Activated B cell treated with CpG ODN at 0.5 μM for 24 hours (primary cell): ENCODE data around the gene ABHD4. TPM values are rescaled to one million over a fixed set of nuclear protein-coding genes. Genes with fewer than 3 reads are reported as not detected.

Experiments
- ATAC-seq: fragments of 200-7000 bp; cut with Tn5 transposase; one replicate; pipeline ENCODE4 v1.10.0; 2021; ENCODE audit warnings: low read depth, mild to moderate bottlenecking, moderate library complexity
- CTCF ChIA-PET: fragments of 350-600 bp; sonication (Branson Sonifier 250); formaldehyde crosslinking; loops from one replicate; lab custom pipeline; 2021; ENCODE audit warnings: antibody characterized with exemption; lab: Charles Lee
- POLR2A ChIA-PET: fragments of 350-600 bp; sonication (Branson Sonifier 250); formaldehyde crosslinking; loops from one replicate; lab custom pipeline; 2021; ENCODE audit warnings: antibody characterized with exemption; lab: Charles Lee
- DNase-seq: peaks from one replicate; pipeline ENCODE4 v3.0.0; 2022
- H3K27ac Mint-ChIP-seq: one replicate; pipeline ENCODE4 v1.8.0; 2020; ENCODE audit warnings: mixed read lengths
- H3K27me3 Mint-ChIP-seq: one replicate; pipeline ENCODE4 v1.8.0; 2021; ENCODE audit warnings: mixed read lengths
- H3K36me3 Mint-ChIP-seq: one replicate; pipeline ENCODE4 v1.8.0; 2021; ENCODE audit warnings: low read depth, mixed read lengths
- H3K4me1 Mint-ChIP-seq: one replicate; pipeline ENCODE4 v1.8.0; 2021; ENCODE audit warnings: mixed read lengths
- H3K4me3 Mint-ChIP-seq: one replicate; pipeline ENCODE4 v1.8.0; 2020; ENCODE audit warnings: mild to moderate bottlenecking, mixed read lengths
- H3K9me3 Mint-ChIP-seq: one replicate; pipeline ENCODE4 v1.8.0; 2020; ENCODE audit warnings: mixed read lengths
- intact Hi-C: fragments of 100-400 bp; cut with micrococcal nuclease; formaldehyde crosslinking; loops from one replicate; pipeline ENCODE4 v1.15.1; 2024
- total RNA-seq: library from RNA; stranded (reverse); gene quantifications from 2 replicates; pipeline ENCODE4 v1.2.3, GENCODE V29; 2022
- TF ChIP-seq, protein P1 (sequence below): fragments of 200-600 bp; IDR thresholded peaks from one replicate; pipeline ENCODE4 v1.8.0; 2022; ENCODE audit warnings: antibody characterized with exemption, mild to moderate bottlenecking

The ABHD4 gene
- total RNA-seq, 1 donor from 2014 or later = 12.1 TPM

DNA sequence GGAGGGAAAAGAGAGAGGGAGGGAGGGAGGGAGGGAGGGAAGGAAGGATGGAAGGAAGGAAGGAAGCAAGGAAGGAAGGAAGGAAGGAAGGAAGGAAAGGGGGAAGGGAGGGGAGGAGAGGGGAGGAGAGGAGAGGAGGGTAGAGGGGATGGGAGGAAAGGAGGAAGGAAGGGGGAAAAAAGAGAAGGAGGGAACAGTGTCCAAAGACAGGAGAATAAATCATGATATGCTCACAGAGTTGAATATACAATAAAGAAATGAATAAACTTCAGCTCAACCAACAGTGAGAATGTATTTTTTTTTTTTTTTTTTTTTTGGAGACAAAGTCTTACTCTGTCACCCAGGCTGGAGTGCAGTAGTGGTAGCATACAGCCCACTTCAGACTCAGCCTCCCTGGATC is 42.1 kb downstream of the ABHD4 start:
- TF ChIP-seq, protein P1, sequence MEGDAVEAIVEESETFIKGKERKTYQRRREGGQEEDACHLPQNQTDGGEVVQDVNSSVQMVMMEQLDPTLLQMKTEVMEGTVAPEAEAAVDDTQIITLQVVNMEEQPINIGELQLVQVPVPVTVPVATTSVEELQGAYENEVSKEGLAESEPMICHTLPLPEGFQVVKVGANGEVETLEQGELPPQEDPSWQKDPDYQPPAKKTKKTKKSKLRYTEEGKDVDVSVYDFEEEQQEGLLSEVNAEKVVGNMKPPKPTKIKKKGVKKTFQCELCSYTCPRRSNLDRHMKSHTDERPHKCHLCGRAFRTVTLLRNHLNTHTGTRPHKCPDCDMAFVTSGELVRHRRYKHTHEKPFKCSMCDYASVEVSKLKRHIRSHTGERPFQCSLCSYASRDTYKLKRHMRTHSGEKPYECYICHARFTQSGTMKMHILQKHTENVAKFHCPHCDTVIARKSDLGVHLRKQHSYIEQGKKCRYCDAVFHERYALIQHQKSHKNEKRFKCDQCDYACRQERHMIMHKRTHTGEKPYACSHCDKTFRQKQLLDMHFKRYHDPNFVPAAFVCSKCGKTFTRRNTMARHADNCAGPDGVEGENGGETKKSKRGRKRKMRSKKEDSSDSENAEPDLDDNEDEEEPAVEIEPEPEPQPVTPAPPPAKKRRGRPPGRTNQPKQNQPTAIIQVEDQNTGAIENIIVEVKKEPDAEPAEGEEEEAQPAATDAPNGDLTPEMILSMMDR = no peak
- POLR2A ChIA-PET = no interaction called here
- no peaks in the 10 kb centered on the region for H3K27me3 Mint-ChIP-seq
- DNase-seq = no peak
- H3K4me1 Mint-ChIP-seq = no peaks in the 10 kb centered on the region
- no peaks in the 10 kb centered on the region for H3K36me3 Mint-ChIP-seq
- no peak overlapping the region for H3K27ac Mint-ChIP-seq
- H3K4me3 Mint-ChIP-seq = no peak overlapping the region
- CTCF ChIA-PET = no interaction called here
- H3K9me3 Mint-ChIP-seq = no peaks in the 10 kb centered on the region
- intact Hi-C loops = no loop called here
- no peak for ATAC-seq

DNA sequence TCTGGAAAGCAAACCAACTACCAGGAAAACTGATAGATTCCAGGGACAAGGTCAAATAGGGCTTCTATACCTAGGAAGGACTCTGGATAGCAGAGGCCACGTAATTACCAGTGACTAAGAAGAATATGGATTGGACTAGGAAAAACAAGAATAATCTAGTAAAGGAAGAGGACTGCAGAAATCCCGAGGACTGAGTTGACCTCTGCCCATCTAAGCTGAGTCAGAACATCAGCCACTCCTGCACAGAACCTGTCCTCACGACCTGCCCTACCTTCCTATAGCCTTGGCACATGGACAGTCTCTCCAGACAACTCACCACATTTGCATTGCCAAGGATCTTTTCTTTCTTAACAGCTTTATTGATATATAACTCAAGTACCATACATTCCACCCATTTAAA is 43.7 kb downstream of the ABHD4 start:
- POLR2A ChIA-PET = interaction anchor here (0.8 to 1.3 kb wide), 2 partner anchors 53 to 210 kb away, joined by 5 to 6 read pairs; no protein-coding TSS in a partner anchor

DNA sequence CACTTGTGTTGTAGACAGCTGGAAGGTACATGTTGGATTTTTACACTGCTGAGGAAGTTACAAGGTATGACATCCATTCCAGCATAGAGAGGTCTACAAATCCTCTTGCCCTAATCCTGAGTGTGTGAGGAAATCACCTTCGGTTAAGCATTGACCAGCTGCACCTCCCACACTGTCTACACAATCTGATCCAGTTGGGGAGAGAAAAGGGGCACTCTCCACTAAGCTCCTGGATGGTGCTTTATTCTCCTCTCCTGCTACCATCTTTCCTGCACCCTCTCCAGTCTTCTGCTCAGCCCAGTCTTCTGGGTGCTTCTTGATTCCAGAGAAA is 46.2 kb downstream of the ABHD4 start, which contains the start of gene OR6J1:
OR6J1 (minus strand) TSS at position 48 of the 331 bp plus-strand sequence. CDS start 9,541 bp downstream, outside the sequence.
- DNase-seq (no peak), ATAC-seq (no peak)
- H3K36me3 Mint-ChIP-seq = no peaks in the 10 kb centered on the region
- ChIA-PET POLR2A (interaction anchor here (0.6 kb wide), 1 partner anchor 79 kb away, joined by 5 read pairs; no protein-coding TSS in a partner anchor), CTCF (interaction anchor here (0.6 kb wide), 1 partner anchor 248 kb away, joined by 3 read pairs; no protein-coding TSS in a partner anchor)
- H3K9me3 Mint-ChIP-seq = no peaks in the 10 kb centered on the region
- TF ChIP-seq, protein P1 = no peak
- no peaks in the 10 kb centered on the region for H3K27me3 Mint-ChIP-seq
- intact Hi-C loops = no loop called here
- H3K27ac Mint-ChIP-seq = no peak within 1 kb of the TSS
- no peak within 1 kb of the TSS for H3K4me3 Mint-ChIP-seq
- no peaks in the 10 kb centered on the region for H3K4me1 Mint-ChIP-seq

More for the DNA sequence above, 43.7 kb downstream of the ABHD4 start:
- H3K36me3 Mint-ChIP-seq = no peaks in the 10 kb centered on the region
- CTCF ChIA-PET = interaction anchor here (1.0 kb wide), 1 partner anchor 70 kb away, joined by 3 read pairs; no protein-coding TSS in a partner anchor
- TF ChIP-seq, protein P1 = no peak
- H3K27me3 Mint-ChIP-seq = no peaks in the 10 kb centered on the region
- ATAC-seq = no peak
- H3K27ac Mint-ChIP-seq = no peak overlapping the region
- no peak for DNase-seq
- no peaks in the 10 kb centered on the region for H3K9me3 Mint-ChIP-seq
- intact Hi-C loops = no loop called here
- H3K4me3 Mint-ChIP-seq = no peak overlapping the region
- no peaks in the 10 kb centered on the region for H3K4me1 Mint-ChIP-seq

DNA sequence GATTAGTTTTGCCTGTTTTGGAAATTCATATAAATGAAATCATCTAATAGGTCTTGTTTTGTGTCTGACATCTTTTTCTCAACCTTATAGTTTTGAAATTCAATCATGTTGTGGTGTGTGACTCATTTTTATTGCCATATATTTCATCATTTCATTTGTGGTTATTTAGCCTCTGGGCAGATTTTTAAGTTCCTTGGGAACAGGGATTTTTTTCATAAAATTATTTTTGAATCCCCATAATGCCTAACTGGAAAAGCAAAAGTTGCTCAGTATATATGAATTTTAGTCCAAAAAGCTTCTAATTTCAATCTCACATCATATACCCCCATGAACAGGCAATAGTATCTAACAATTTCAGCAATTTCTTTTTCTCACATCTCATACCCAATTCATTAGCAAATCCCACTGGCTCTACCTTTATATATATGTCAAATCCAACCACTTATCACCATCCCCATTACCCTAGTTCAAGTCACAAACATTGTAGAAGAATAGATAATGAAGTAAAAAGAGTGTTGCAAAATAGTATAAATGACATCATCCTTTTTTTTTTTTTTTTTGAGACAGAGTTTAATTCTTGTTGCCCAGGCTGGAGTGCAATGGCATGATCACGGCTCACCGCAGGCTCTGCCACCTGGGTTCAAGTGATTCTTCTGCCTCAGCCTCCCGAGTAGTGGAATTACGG is 48.6 kb downstream of the ABHD4 start:
- H3K27ac Mint-ChIP-seq = no peak overlapping the region
- H3K4me3 Mint-ChIP-seq = no peak overlapping the region
- intact Hi-C loops = loop anchor here (5.0 kb wide), 1 partner anchor 34 kb away; no protein-coding TSS in a partner anchor
- ATAC-seq = no peak
- POLR2A ChIA-PET = interaction anchor here (0.6 kb wide), 1 partner anchor 63 kb away, joined by 6 read pairs; no protein-coding TSS in a partner anchor
- CTCF ChIA-PET = interaction anchor here (1.1 kb wide), 1 partner anchor 76 kb away, joined by 5 read pairs; no protein-coding TSS in a partner anchor
- H3K27me3 Mint-ChIP-seq = no peaks in the 10 kb centered on the region
- no peaks in the 10 kb centered on the region for H3K36me3 Mint-ChIP-seq
- TF ChIP-seq, protein P1 = no peak
- no peaks in the 10 kb centered on the region for H3K9me3 Mint-ChIP-seq
- DNase-seq = no peak
- H3K4me1 Mint-ChIP-seq = no peaks in the 10 kb centered on the region

DNA sequence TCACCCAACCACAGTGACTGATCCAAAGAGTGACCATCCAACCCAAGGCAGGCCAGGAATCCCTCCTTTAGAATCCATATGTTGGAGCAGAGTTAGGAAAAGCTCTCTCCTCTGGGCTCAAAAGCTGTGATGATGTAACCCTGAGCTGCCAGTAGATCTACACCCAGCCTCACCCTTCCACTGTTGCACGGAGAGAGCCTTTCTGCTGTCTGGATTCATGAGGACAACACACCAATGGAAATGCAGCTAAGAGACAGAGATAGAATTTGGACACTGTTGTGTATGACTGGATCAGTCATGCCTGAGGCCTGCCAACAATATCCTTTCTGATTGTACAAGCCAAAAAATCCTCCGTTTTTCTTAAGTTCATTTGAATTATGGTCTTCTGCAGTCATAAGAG is 50.4 kb downstream of the ABHD4 start:
- DNase-seq = no peak
- CTCF ChIA-PET = interaction anchor here (0.9 to 1.1 kb wide), 2 partner anchors 78 to 204 kb away, joined by 3 to 4 read pairs; no protein-coding TSS in a partner anchor
- no peaks in the 10 kb centered on the region for H3K36me3 Mint-ChIP-seq
- no peak overlapping the region for H3K4me3 Mint-ChIP-seq
- intact Hi-C loops = loop anchor here (5.0 kb wide), 1 partner anchor 36 kb away; no protein-coding TSS in a partner anchor
- ATAC-seq = no peak
- H3K27ac Mint-ChIP-seq = no peak overlapping the region
- H3K27me3 Mint-ChIP-seq = no peaks in the 10 kb centered on the region
- H3K9me3 Mint-ChIP-seq = no peaks in the 10 kb centered on the region
- TF ChIP-seq, protein P1 = no peak
- no peaks in the 10 kb centered on the region for H3K4me1 Mint-ChIP-seq
- POLR2A ChIA-PET = no interaction called here
